WTC11 (cell line): Measurements from ENCODE around the gene NAXE. TPM values are rescaled to one million over a fixed set of nuclear protein-coding genes. Genes with fewer than 3 reads are reported as not detected.
"Not testable (repeated sequence)": the region's sequence is repeated elsewhere in the genome, so short reads cannot be mapped to it uniquely, and the experiment has no call there.

Source experiments
- ATAC-seq: fragments of 200-7000 bp; cut with Tn5 transposase; 2 replicates; pipeline ENCODE4 v1.10.0; 2021; ENCODE audit warnings: mild to moderate bottlenecking, moderate library complexity
- CTCF ChIA-PET: fragments of 300-600 bp; sonication (Branson Sonifier 250); formaldehyde crosslinking; loops from one replicate; lab custom pipeline; 2021; ENCODE audit warnings: antibody characterized with exemption; lab: Charles Lee
- POLR2A ChIA-PET: fragments of 350-600 bp; sonication (Branson Sonifier 250); formaldehyde crosslinking; loops from one replicate; lab custom pipeline; 2021; ENCODE audit warnings: antibody characterized with exemption; lab: Charles Lee
- DNase-seq: peaks from one replicate; pipeline ENCODE4 v3.0.0; 2021; ENCODE audit warnings: low spot score
- H3K27ac Mint-ChIP-seq: 2 replicates; pipeline ENCODE4 v1.8.0; 2021; ENCODE audit warnings: mixed read lengths
- H3K27me3 Mint-ChIP-seq: 2 replicates; pipeline ENCODE4 v1.8.0; 2021; ENCODE audit warnings: low read depth, mild to moderate bottlenecking, moderate library complexity, mixed read lengths
- H3K36me3 Mint-ChIP-seq: 2 replicates; pipeline ENCODE4 v1.8.0; 2021; ENCODE audit warnings: mixed read lengths
- H3K4me1 Mint-ChIP-seq: 2 replicates; pipeline ENCODE4 v1.8.0; 2022; ENCODE audit warnings: mixed read lengths
- H3K4me3 Mint-ChIP-seq: 2 replicates; pipeline ENCODE4 v1.8.0; 2021; ENCODE audit warnings: mild to moderate bottlenecking, moderate library complexity, mixed read lengths
- H3K9me3 Mint-ChIP-seq: 2 replicates; pipeline ENCODE4 v1.8.0; 2021; ENCODE audit warnings: mixed read lengths
- ESRRA ChIP-seq: sonication (generic); formaldehyde crosslinking; IDR thresholded peaks from 2 replicates; pipeline ENCODE4 v1.8.1; 2022; ENCODE audit warnings: mild to moderate bottlenecking, missing genetic modification reagents, borderline replicate concordance
- FOXJ3 ChIP-seq: sonication (generic); formaldehyde crosslinking; IDR thresholded peaks from 2 replicates; pipeline ENCODE4 v1.9.0; 2021; ENCODE audit warnings: missing genetic modification reagents, mild to moderate bottlenecking, borderline replicate concordance
- GRHL2 ChIP-seq: fragments of 250-450 bp; sonication (Bioruptor Pico); IDR thresholded peaks from 2 replicates; pipeline ENCODE4 v1.8.0; 2022; ENCODE audit warnings: mild to moderate bottlenecking, moderate library complexity; ENCODE audit not compliant: insufficient replicate concordance, severe bottlenecking
- OVOL2 ChIP-seq: fragments of 250-450 bp; sonication (Bioruptor Pico); IDR thresholded peaks from 2 replicates; pipeline ENCODE4 v1.9.0; 2021; ENCODE audit warnings: mild to moderate bottlenecking, borderline replicate concordance
- SMAD4 ChIP-seq: sonication (generic); formaldehyde crosslinking; IDR thresholded peaks from 2 replicates; pipeline ENCODE4 v1.8.0; 2022; ENCODE audit warnings: mild to moderate bottlenecking, missing genetic modification reagents
- SP1 ChIP-seq: sonication (generic); formaldehyde crosslinking; conservative IDR thresholded peaks from 2 replicates; pipeline ENCODE4 v1.8.1; 2022; ENCODE audit warnings: missing genetic modification reagents
- TEAD1 ChIP-seq: sonication (generic); formaldehyde crosslinking; IDR thresholded peaks from 2 replicates; pipeline ENCODE4 v1.8.0; 2022; ENCODE audit warnings: mild to moderate bottlenecking, missing genetic modification reagents
- ZNF138 ChIP-seq: sonication (generic); formaldehyde crosslinking; conservative IDR thresholded peaks from 2 replicates; pipeline ENCODE4 v1.8.1; 2022; ENCODE audit warnings: mild to moderate bottlenecking, moderate library complexity, missing genetic modification reagents
- total RNA-seq: library from RNA; stranded (reverse); gene quantifications from 3 replicates; pipeline ENCODE4 v1.2.3, GENCODE V29; 2021
- TF ChIP-seq, protein P1 (sequence below): fragments of 200-600 bp; IDR thresholded peaks from 2 replicates; pipeline ENCODE4 v1.8.0; 2022; ENCODE audit warnings: antibody characterized with exemption
- TF ChIP-seq, protein P2 (sequence below): sonication (generic); formaldehyde crosslinking; IDR thresholded peaks from 2 replicates; pipeline ENCODE4 v1.8.0; 2022; ENCODE audit warnings: mild to moderate bottlenecking, missing genetic modification reagents
- TF ChIP-seq, protein P3 (sequence below): fragments of 250-450 bp; sonication (Bioruptor Pico); IDR thresholded peaks from 2 replicates; pipeline ENCODE4 v2.1.2; 2022; ENCODE audit warnings: mild to moderate bottlenecking, moderate library complexity
- TF ChIP-seq, protein P4 (sequence below): sonication (generic); formaldehyde crosslinking; IDR thresholded peaks from 2 replicates; pipeline ENCODE4 v1.8.0; 2023; ENCODE audit warnings: missing genetic modification reagents, mild to moderate bottlenecking, borderline replicate concordance
- TF ChIP-seq, protein P5 (sequence below): sonication (generic); formaldehyde crosslinking; IDR thresholded peaks from 2 replicates; pipeline ENCODE4 v1.8.0; 2022; ENCODE audit warnings: mild to moderate bottlenecking, missing genetic modification reagents
- TF ChIP-seq, protein P6 (sequence below): sonication (generic); formaldehyde crosslinking; IDR thresholded peaks from 2 replicates; pipeline ENCODE4 v1.8.0; 2023; ENCODE audit warnings: mild to moderate bottlenecking, missing genetic modification reagents

Gene NAXE
- total RNA-seq, 1 experiment from 2014 or later = 81.6 TPM

DNA sequence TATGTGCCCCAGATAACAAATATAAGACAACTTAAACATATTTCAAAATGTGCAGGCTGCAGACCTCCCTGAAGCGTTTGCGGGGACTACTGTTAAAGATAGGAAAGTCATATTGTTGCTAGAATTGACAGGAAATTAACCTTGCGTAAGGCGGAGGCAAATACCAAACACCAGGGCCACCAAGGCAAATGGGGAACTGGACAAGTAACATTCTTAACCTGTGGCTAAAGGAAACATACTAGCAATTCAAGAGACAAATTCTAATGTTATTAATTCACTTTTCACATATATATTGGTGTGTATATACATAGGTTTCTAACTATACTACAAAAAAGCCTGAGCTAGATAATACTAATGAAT lies 34.5 kb downstream of the NAXE start (continued):
- TF ChIP-seq OVOL2 (CRISPR knock-in tag) (no peak), SP1 (CRISPR knock-in tag) (no peak)

DNA sequence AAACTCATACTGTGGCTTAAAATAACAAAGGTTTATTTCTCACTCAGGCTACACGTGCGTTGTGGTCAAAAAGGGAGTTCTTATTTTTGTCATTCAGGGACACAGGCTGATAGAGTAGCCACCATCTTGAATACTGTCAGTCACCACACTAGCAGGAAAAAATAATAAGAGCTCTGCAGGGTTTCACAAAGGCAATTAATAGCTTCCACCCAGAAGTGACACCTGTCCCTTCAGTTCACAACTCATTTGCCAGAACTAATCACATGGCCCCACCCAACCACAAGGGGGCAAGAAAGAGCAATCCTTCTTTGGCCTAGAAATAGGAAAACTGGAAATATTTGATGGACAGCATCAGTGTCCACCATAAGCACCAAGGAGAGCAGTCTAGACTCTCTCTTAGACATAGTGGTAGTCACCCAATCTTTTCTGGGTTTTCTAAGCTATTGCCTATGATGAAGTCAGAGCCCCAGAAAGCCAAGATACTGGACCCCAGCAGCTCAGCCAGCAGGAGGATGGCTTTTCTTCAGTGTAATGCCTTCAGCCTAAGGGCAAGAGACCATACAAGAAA lies 35.8 kb downstream of the NAXE start:
- ChIA-PET CTCF (interaction anchor here (0.6 to 13.2 kb wide), 48 partner anchors 7 to 300 kb away, joined by 3 to 365 read pairs (median 5); partner anchors contain the start of genes BCAN, CRABP2, HAPLN2 and IQGAP3), POLR2A (interaction anchor here (0.5 to 1.1 kb wide), 3 partner anchors 10 to 1410 kb away, joined by 3 to 6 read pairs (median 4); no protein-coding TSS in a partner anchor)
- Mint-ChIP-seq H3K27me3 (peaks cover 69% of the 10 kb centered on the region), H3K36me3 (no peaks in the 10 kb centered on the region), H3K9me3 (no peaks in the 10 kb centered on the region), H3K27ac (no peak overlapping the region), H3K4me1 (peaks cover 9% of the 10 kb centered on the region), H3K4me3 (no peak overlapping the region)
- no peak for ATAC-seq
- DNase-seq = peak; percentile 60
- TF ChIP-seq, protein P1, sequence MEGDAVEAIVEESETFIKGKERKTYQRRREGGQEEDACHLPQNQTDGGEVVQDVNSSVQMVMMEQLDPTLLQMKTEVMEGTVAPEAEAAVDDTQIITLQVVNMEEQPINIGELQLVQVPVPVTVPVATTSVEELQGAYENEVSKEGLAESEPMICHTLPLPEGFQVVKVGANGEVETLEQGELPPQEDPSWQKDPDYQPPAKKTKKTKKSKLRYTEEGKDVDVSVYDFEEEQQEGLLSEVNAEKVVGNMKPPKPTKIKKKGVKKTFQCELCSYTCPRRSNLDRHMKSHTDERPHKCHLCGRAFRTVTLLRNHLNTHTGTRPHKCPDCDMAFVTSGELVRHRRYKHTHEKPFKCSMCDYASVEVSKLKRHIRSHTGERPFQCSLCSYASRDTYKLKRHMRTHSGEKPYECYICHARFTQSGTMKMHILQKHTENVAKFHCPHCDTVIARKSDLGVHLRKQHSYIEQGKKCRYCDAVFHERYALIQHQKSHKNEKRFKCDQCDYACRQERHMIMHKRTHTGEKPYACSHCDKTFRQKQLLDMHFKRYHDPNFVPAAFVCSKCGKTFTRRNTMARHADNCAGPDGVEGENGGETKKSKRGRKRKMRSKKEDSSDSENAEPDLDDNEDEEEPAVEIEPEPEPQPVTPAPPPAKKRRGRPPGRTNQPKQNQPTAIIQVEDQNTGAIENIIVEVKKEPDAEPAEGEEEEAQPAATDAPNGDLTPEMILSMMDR = peak; percentile 70
- TF ChIP-seq, protein P2, sequence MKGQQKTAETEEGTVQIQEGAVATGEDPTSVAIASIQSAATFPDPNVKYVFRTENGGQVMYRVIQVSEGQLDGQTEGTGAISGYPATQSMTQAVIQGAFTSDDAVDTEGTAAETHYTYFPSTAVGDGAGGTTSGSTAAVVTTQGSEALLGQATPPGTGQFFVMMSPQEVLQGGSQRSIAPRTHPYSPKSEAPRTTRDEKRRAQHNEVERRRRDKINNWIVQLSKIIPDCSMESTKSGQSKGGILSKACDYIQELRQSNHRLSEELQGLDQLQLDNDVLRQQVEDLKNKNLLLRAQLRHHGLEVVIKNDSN (CRISPR knock-in tag) = peak; percentile 56
- no peak for TF ChIP-seq FOXJ3 (CRISPR knock-in tag)

DNA sequence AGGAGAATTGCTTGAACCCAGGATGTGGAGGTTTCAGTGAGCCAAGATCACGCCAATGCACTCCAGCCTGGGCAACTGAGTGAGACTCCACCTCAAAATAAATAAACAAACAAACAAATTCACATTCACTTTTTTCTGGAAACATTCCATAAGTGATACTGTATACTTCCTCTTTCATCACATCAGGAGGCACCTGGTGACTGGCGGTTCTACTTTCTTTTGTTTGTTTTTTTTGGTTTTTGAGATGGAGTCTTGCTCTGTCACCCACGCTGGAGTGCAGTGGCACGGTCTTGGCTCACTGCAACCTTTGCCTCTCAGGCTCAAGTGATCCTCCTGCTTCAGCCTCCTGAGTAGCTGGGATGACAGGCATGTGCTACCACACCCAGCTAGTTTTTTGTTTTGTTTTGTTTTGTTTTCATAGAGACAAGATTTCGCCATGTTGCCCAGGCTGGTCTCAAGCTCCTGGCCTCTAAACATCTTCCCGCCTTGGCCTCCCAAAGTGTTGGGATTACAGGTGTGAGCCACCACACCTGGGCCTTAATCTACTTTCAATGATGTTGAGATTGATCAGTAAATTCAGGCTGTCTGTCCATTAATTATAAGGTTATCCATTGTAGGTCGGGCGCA lies 38.4 kb downstream of the NAXE start:
- no peaks in the 10 kb centered on the region for H3K9me3 Mint-ChIP-seq
- no peak overlapping the region for H3K27ac Mint-ChIP-seq
- POLR2A ChIA-PET = no interaction called here

DNA sequence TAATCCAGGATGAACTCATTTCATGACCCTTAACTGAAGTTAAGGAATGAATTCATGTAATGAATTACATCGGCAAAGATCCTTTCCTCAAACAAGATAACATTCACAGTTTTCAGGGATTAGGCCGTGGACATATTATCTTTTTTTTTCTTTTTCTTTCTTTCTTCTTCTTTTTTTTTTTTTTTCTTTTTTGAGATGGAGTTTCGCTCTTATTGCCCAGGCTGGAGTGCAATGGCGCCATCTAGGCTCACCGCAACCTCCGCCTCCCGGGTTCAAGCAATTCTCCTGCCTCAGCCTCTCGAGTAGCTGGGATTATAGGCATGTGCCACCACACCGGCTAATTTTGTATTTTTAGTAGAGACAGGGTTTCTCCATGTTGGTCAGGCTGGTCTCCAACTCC lies 39.6 kb downstream of the NAXE start:
- ATAC-seq, H3K4me1 Mint-ChIP-seq, H3K27ac Mint-ChIP-seq, H3K36me3 Mint-ChIP-seq, H3K9me3 Mint-ChIP-seq, POLR2A ChIA-PET, DNase-seq, H3K4me3 Mint-ChIP-seq: not testable (repeated sequence)
- peaks cover 47% of the 10 kb centered on the region for H3K27me3 Mint-ChIP-seq
- CTCF ChIA-PET = interaction anchor here (0.6 to 13.2 kb wide), 18 partner anchors 8 to 282 kb away, joined by 3 to 365 read pairs (median 4); partner anchors contain the start of genes BCAN, HAPLN2, HDGF and NES

More for the DNA sequence above, 38.4 kb downstream of the NAXE start:
- no peak overlapping the region for H3K4me3 Mint-ChIP-seq
- no peak for DNase-seq
- peaks cover 9% of the 10 kb centered on the region for H3K4me1 Mint-ChIP-seq
- TF ChIP-seq, protein P3, sequence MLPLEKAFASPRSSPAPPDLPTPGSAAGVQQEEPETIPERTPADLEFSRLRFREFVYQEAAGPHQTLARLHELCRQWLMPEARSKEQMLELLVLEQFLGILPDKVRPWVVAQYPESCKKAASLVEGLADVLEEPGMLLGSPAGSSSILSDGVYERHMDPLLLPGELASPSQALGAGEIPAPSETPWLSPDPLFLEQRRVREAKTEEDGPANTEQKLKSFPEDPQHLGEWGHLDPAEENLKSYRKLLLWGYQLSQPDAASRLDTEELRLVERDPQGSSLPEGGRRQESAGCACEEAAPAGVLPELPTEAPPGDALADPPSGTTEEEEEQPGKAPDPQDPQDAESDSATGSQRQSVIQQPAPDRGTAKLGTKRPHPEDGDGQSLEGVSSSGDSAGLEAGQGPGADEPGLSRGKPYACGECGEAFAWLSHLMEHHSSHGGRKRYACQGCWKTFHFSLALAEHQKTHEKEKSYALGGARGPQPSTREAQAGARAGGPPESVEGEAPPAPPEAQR (CRISPR knock-in tag) = no peak
- TF ChIP-seq TEAD1 (CRISPR knock-in tag) = no peak
- no peak for TF ChIP-seq ZNF138 (CRISPR knock-in tag)
- TF ChIP-seq ESRRA = no peak
- TF ChIP-seq, protein P4, sequence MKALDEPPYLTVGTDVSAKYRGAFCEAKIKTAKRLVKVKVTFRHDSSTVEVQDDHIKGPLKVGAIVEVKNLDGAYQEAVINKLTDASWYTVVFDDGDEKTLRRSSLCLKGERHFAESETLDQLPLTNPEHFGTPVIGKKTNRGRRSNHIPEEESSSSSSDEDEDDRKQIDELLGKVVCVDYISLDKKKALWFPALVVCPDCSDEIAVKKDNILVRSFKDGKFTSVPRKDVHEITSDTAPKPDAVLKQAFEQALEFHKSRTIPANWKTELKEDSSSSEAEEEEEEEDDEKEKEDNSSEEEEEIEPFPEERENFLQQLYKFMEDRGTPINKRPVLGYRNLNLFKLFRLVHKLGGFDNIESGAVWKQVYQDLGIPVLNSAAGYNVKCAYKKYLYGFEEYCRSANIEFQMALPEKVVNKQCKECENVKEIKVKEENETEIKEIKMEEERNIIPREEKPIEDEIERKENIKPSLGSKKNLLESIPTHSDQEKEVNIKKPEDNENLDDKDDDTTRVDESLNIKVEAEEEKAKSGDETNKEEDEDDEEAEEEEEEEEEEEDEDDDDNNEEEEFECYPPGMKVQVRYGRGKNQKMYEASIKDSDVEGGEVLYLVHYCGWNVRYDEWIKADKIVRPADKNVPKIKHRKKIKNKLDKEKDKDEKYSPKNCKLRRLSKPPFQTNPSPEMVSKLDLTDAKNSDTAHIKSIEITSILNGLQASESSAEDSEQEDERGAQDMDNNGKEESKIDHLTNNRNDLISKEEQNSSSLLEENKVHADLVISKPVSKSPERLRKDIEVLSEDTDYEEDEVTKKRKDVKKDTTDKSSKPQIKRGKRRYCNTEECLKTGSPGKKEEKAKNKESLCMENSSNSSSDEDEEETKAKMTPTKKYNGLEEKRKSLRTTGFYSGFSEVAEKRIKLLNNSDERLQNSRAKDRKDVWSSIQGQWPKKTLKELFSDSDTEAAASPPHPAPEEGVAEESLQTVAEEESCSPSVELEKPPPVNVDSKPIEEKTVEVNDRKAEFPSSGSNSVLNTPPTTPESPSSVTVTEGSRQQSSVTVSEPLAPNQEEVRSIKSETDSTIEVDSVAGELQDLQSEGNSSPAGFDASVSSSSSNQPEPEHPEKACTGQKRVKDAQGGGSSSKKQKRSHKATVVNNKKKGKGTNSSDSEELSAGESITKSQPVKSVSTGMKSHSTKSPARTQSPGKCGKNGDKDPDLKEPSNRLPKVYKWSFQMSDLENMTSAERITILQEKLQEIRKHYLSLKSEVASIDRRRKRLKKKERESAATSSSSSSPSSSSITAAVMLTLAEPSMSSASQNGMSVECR (CRISPR knock-in tag) = no peak
- TF ChIP-seq, protein P5, sequence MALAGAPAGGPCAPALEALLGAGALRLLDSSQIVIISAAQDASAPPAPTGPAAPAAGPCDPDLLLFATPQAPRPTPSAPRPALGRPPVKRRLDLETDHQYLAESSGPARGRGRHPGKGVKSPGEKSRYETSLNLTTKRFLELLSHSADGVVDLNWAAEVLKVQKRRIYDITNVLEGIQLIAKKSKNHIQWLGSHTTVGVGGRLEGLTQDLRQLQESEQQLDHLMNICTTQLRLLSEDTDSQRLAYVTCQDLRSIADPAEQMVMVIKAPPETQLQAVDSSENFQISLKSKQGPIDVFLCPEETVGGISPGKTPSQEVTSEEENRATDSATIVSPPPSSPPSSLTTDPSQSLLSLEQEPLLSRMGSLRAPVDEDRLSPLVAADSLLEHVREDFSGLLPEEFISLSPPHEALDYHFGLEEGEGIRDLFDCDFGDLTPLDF = no peak
- TF ChIP-seq GRHL2 (CRISPR knock-in tag) = no peak
- no peak for TF ChIP-seq SMAD4 (CRISPR knock-in tag)
- TF ChIP-seq, protein P6, sequence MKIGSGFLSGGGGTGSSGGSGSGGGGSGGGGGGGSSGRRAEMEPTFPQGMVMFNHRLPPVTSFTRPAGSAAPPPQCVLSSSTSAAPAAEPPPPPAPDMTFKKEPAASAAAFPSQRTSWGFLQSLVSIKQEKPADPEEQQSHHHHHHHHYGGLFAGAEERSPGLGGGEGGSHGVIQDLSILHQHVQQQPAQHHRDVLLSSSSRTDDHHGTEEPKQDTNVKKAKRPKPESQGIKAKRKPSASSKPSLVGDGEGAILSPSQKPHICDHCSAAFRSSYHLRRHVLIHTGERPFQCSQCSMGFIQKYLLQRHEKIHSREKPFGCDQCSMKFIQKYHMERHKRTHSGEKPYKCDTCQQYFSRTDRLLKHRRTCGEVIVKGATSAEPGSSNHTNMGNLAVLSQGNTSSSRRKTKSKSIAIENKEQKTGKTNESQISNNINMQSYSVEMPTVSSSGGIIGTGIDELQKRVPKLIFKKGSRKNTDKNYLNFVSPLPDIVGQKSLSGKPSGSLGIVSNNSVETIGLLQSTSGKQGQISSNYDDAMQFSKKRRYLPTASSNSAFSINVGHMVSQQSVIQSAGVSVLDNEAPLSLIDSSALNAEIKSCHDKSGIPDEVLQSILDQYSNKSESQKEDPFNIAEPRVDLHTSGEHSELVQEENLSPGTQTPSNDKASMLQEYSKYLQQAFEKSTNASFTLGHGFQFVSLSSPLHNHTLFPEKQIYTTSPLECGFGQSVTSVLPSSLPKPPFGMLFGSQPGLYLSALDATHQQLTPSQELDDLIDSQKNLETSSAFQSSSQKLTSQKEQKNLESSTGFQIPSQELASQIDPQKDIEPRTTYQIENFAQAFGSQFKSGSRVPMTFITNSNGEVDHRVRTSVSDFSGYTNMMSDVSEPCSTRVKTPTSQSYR = no peak
- no peak for ATAC-seq
- H3K36me3 Mint-ChIP-seq = no peaks in the 10 kb centered on the region
- H3K27me3 Mint-ChIP-seq = peaks cover 54% of the 10 kb centered on the region
- CTCF ChIA-PET = interaction anchor here (1.0 to 13.2 kb wide), 7 partner anchors 10 to 59 kb away, joined by 5 to 365 read pairs (median 9); partner anchors contain the start of genes BCAN, HAPLN2 and NES
